HG03460 (cell line): ENCODE data around the gene BAX.

Source experiments
- ATAC-seq: cut with Tn5 transposase; IDR thresholded peaks from one replicate; pipeline ENCODE4 v1.9.1; 2021; ENCODE audit not compliant: unreplicated experiment

The BAX gene

GRCh38 chr19:48928164-48929025 lies 26.3 kb upstream of the BAX start:
- ATAC-seq, result no peak

- no peak for ATAC-seq
Measured at GRCh38 chr19:48933382-48933932, 21.2 kb upstream of the BAX start, which contains the start of gene DHDH. Gene DHDH (plus strand): TSS chr19:48933699. CDS start chr19:48933722, 23 bp downstream.

GRCh38 chr19:48934837-48935236 lies 19.8 kb upstream of the BAX start:
- no peak for ATAC-seq

- ATAC-seq, result no peak
Measured at GRCh38 chr19:48935864-48936263, 18.8 kb upstream of the BAX start.

- no peak for ATAC-seq
Measured at GRCh38 chr19:48938256-48938655, 16.4 kb upstream of the BAX start.

GRCh38 chr19:48940902-48941301 lies 13.8 kb upstream of the BAX start:
- ATAC-seq, result no peak

- ATAC-seq, result no peak
Measured at GRCh38 chr19:48943081-48943480, 11.6 kb upstream of the BAX start.

- no peak for ATAC-seq
Measured at GRCh38 chr19:48945415-48945814, 9.3 kb upstream of the BAX start.

- ATAC-seq, result no peak
Measured at GRCh38 chr19:48945817-48946216, 8.9 kb upstream of the BAX start.

GRCh38 chr19:48946463-48947257 lies 8.0 kb upstream of the BAX start:
- no peak for ATAC-seq

GRCh38 chr19:48947258-48947542 lies 7.5 kb upstream of the BAX start:
- ATAC-seq, result no peak

GRCh38 chr19:48950159-48950558 lies 4.5 kb upstream of the BAX start:
- ATAC-seq, result no peak

GRCh38 chr19:48950830-48951519 lies 3.7 kb upstream of the BAX start:
- no peak for ATAC-seq

GRCh38 chr19:48953141-48953540 lies 1.5 kb upstream of the BAX start:
- no peak for ATAC-seq

GRCh38 chr19:48953990-48954594 lies 583 bp upstream of the BAX start:
- ATAC-seq, result no peak

GRCh38 chr19:48955308-48955958 lies 758 bp downstream of the BAX start:
- ATAC-seq, result no peak

- ATAC-seq, result no peak
Measured at GRCh38 chr19:48958006-48958405, 3.3 kb downstream of the BAX start.

- no peak for ATAC-seq
Measured at GRCh38 chr19:48959341-48960239, 4.9 kb downstream of the BAX start.

GRCh38 chr19:48961051-48961649 lies 6.5 kb downstream of the BAX start:
- no peak for ATAC-seq
